Activated T-helper 1 cell treated with anti-CD3 and anti-CD28 coated beads, Interleukin-12 subunit alpha, Interleukin-12 subunit beta, Interleukin-2, Interleukin-4 antibody, amounts not matched to agents 30 ng/mL and 10 ng/mL and 1 ng/mL, durations not matched to agents 14 hours and 24 hours and 36 hours (primary cell): ENCODE data around the gene ST3GAL5. TPM values are rescaled to one million over a fixed set of nuclear protein-coding genes. Genes with fewer than 3 reads are reported as not detected.

Experiments used
- DNase-seq: peaks from one replicate; pipeline ENCODE4 v3.0.0; 2021; ENCODE audit warnings: low spot score
- H3K27ac Mint-ChIP-seq: one replicate; pipeline ENCODE4 v1.8.0; 2021; ENCODE audit warnings: mild to moderate bottlenecking, mixed read lengths
- H3K27me3 Mint-ChIP-seq: one replicate; pipeline ENCODE4 v1.8.0; 2022; ENCODE audit warnings: mild to moderate bottlenecking, moderate library complexity, mixed read lengths; ENCODE audit not compliant: insufficient read depth
- H3K36me3 Mint-ChIP-seq: one replicate; pipeline ENCODE4 v1.8.0; 2021; ENCODE audit warnings: low read depth, mixed read lengths
- H3K4me1 Mint-ChIP-seq: one replicate; pipeline ENCODE4 v1.8.0; 2021; ENCODE audit warnings: low read depth, mixed read lengths
- H3K4me3 Mint-ChIP-seq: one replicate; pipeline ENCODE4 v1.8.0; 2021; ENCODE audit warnings: mild to moderate bottlenecking, moderate library complexity, mixed read lengths
- H3K9me3 Mint-ChIP-seq: one replicate; pipeline ENCODE4 v1.8.0; 2021; ENCODE audit warnings: mixed read lengths
- intact Hi-C: fragments of 100-400 bp; cut with micrococcal nuclease; formaldehyde crosslinking; loops from one replicate; pipeline ENCODE4 v1.15.1; 2024
- total RNA-seq: library from RNA; stranded (reverse); gene quantifications from 2 replicates; pipeline ENCODE4 v1.2.3, GENCODE V29; 2022

Gene ST3GAL5
- total RNA-seq, 1 donor from 2014 or later: 18.9 TPM

DNA sequence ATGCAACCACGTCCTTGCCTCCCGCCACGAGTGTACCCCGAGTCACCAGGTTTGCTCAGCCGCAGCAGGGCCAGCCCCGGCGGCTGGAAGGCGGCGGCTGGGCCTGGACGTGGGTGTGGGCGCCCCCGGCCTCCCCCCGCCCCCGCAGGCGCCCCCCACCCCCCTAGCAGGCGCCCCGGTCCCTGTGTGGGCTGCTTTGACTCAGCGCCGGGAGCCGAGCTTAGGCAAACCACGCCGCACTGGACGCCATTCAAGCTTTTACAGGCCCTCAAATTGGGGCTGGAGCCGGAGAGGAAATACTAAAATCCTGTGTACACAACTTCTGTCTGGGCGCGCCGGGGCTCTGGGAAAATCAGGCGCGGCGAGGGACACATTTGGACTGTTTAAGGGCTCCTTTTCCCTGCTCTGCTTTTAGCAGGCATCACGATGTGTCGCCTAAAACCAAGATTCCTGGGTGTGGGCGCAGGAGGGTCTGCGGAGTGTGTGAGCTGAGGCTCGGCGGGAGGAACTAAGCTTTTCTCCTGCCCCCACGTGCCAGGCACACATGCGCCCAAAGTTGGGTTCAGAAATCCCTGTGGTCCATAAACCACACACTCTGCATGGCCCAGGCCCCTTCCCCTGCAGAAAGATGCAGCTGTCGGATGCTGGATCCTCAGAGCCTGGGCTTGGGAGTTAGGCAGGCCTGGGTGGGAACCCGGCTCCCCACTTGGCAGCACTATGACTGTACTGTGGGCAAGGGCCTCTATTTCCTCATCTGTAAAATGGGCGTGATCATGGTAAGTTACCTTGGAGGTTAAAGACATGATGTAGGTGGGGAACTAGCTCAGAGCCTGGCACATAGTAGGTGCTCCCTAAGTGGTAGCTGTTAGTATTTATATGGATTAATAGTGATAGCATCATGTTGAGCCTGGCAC, 77.4 kb downstream of the ST3GAL5 start:
- H3K27ac Mint-ChIP-seq: no peak overlapping the region
- peaks cover 8% of the 10 kb centered on the region for H3K4me1 Mint-ChIP-seq
- peaks cover 27% of the 10 kb centered on the region for H3K27me3 Mint-ChIP-seq
- no peak overlapping the region for H3K4me3 Mint-ChIP-seq
- no peaks in the 10 kb centered on the region for H3K9me3 Mint-ChIP-seq
- no peak for DNase-seq
- no peaks in the 10 kb centered on the region for H3K36me3 Mint-ChIP-seq
- intact Hi-C loops: no loop called here

- H3K9me3 Mint-ChIP-seq: no peaks in the 10 kb centered on the region
- intact Hi-C loops: no loop called here
- H3K27ac Mint-ChIP-seq: no peak overlapping the region
- H3K36me3 Mint-ChIP-seq: no peaks in the 10 kb centered on the region
- no peak for DNase-seq
- peaks cover 8% of the 10 kb centered on the region for H3K4me1 Mint-ChIP-seq
- H3K4me3 Mint-ChIP-seq: no peak overlapping the region
- peaks cover 23% of the 10 kb centered on the region for H3K27me3 Mint-ChIP-seq
These were observed 78.2 kb downstream of the ST3GAL5 start for GRCh38 chr2:85810371-85811179.

DNA sequence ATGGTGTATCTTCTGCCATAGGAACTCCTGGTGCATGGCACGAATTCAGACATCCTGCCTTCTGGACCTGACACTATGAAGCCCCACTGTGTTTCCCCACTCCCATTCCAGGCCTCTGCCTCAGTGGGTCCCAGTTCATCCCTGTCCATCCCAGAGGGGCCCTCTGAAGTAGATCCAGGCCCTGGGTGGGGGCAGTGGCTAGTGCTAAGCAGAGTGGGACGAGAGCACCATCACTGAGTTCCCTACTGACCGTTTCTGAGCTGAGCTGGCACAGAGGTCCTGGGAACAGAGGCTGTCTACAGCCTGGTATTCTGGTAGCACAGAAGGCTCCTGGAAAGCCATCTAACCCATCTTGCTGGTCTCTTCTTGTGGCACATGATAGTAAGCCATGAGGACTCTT, 81.0 kb downstream of the ST3GAL5 start:
- peaks cover 18% of the 10 kb centered on the region for H3K27me3 Mint-ChIP-seq
- H3K9me3 Mint-ChIP-seq: no peaks in the 10 kb centered on the region
- intact Hi-C loops: no loop called here
- H3K27ac Mint-ChIP-seq: no peak overlapping the region
- no peak for DNase-seq
- peaks cover 13% of the 10 kb centered on the region for H3K4me1 Mint-ChIP-seq
- no peaks in the 10 kb centered on the region for H3K36me3 Mint-ChIP-seq
- H3K4me3 Mint-ChIP-seq: no peak overlapping the region

GRCh38 chr2:85806358-85807118, 82.3 kb downstream of the ST3GAL5 start:
- intact Hi-C loops: no loop called here
- no peak for DNase-seq
- Mint-ChIP-seq H3K27me3 (peaks cover 18% of the 10 kb centered on the region), H3K36me3 (no peaks in the 10 kb centered on the region), H3K27ac (no peak overlapping the region), H3K9me3 (no peaks in the 10 kb centered on the region), H3K4me3 (no peak overlapping the region), H3K4me1 (peaks cover 13% of the 10 kb centered on the region)

DNA sequence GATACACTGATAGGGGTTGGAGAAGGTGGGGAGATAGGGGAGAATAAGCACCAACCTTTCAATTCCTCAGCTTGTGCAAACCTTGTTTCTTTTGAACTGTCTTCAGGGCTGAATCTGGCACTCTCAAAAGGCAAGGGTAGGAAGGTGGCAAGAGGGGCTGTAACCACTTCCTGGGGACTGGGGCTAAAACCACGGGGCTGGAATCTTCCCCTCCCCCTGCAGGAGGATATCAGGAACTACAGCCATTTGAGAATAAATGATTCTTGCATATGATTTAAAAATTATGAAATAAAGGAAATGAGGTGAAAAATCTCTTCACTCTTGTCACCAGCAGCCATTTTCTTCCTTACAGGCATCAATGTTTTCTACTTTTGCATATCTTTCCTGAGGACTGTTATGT, 84.2 kb downstream of the ST3GAL5 start:
- Mint-ChIP-seq H3K27ac (no peak overlapping the region), H3K27me3 (peaks cover 15% of the 10 kb centered on the region), H3K4me3 (no peak overlapping the region), H3K4me1 (peaks cover 13% of the 10 kb centered on the region), H3K9me3 (peaks cover 5% of the 10 kb centered on the region), H3K36me3 (no peaks in the 10 kb centered on the region)
- intact Hi-C loops: loop anchor here (1.0 to 2.0 kb wide), 3 partner anchors 54 to 126 kb away; no protein-coding TSS in a partner anchor
- DNase-seq: peak; percentile 10

- DNase-seq: no peak
- peaks cover 5% of the 10 kb centered on the region for H3K9me3 Mint-ChIP-seq
- no peak overlapping the region for H3K27ac Mint-ChIP-seq
- peaks cover 10% of the 10 kb centered on the region for H3K27me3 Mint-ChIP-seq
- H3K36me3 Mint-ChIP-seq: no peaks in the 10 kb centered on the region
- intact Hi-C loops: loop anchor here (1.0 to 2.0 kb wide), 3 partner anchors 54 to 125 kb away; no protein-coding TSS in a partner anchor
- H3K4me3 Mint-ChIP-seq: no peak overlapping the region
- H3K4me1 Mint-ChIP-seq: peaks cover 13% of the 10 kb centered on the region
These were observed 84.9 kb downstream of the ST3GAL5 start for GRCh38 chr2:85803704-85804425.

DNA sequence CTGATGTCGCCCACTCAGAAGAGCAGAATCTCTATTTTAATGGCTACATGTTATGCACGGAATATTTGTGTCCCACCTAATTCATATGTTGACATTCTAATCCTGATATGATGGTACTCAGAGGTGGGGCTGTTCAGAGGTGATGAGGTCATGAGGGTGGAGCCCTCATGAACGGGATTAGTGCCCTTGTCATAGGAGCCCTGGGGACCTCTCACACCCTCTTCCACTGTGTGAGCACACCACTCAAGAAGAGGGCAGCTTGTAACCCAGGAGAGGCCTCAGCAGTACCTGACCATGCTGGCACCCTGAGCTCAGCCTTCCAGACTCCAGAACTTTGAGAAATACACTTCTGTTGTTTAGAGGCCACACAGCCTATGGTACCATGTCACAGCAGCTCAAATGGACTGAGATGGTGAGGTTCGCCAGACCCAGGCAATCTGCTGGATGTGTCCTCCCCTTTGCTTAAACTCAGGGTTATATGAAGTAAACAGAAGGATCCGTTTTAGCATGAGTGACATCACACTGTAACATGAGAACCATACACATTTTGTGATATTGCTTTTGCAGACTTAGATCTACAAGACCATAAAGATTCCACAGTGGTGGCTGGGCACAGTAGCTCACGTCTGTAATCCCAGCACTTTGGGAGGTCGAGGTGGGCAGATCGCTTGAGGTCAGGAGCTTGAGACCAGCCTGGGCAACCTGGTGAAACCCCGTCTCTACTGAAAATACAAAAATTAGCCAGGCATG, 86.3 kb downstream of the ST3GAL5 start:
- no peak for DNase-seq
- intact Hi-C loops: no loop called here
- H3K27ac Mint-ChIP-seq: no peak overlapping the region
- no peak overlapping the region for H3K4me3 Mint-ChIP-seq
- H3K36me3 Mint-ChIP-seq: no peaks in the 10 kb centered on the region
- H3K4me1 Mint-ChIP-seq: peaks cover 13% of the 10 kb centered on the region
- H3K27me3 Mint-ChIP-seq: peaks cover 12% of the 10 kb centered on the region
- H3K9me3 Mint-ChIP-seq: peaks cover 5% of the 10 kb centered on the region

- Mint-ChIP-seq H3K27ac (no peak overlapping the region), H3K4me1 (peaks cover 13% of the 10 kb centered on the region), H3K4me3 (no peak overlapping the region), H3K9me3 (peaks cover 5% of the 10 kb centered on the region), H3K27me3 (peaks cover 13% of the 10 kb centered on the region), H3K36me3 (no peaks in the 10 kb centered on the region)
- intact Hi-C loops: no loop called here
- DNase-seq: no peak
These were observed 86.9 kb downstream of the ST3GAL5 start for GRCh38 chr2:85801871-85802270.

DNA sequence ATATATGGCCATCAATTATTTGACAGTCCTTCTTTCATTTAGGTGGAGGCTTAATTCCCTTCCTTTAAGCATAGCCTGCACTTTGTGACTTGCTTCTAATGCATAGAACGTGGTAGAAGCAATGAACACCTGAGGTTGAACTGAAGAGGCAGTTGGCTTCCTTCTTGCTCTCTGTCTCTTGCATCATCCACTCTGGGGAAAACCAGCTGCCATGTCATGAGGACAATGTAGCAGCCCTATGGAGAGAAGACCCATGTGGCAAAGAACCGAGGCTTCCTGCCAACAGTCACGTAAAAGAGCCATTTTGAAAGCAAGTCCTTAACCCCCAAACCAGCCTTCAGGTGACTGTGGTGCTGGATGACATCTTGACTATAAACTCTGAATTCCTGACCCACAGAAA, 88.2 kb downstream of the ST3GAL5 start:
- no peak overlapping the region for H3K27ac Mint-ChIP-seq
- intact Hi-C loops: no loop called here
- DNase-seq: no peak

DNA sequence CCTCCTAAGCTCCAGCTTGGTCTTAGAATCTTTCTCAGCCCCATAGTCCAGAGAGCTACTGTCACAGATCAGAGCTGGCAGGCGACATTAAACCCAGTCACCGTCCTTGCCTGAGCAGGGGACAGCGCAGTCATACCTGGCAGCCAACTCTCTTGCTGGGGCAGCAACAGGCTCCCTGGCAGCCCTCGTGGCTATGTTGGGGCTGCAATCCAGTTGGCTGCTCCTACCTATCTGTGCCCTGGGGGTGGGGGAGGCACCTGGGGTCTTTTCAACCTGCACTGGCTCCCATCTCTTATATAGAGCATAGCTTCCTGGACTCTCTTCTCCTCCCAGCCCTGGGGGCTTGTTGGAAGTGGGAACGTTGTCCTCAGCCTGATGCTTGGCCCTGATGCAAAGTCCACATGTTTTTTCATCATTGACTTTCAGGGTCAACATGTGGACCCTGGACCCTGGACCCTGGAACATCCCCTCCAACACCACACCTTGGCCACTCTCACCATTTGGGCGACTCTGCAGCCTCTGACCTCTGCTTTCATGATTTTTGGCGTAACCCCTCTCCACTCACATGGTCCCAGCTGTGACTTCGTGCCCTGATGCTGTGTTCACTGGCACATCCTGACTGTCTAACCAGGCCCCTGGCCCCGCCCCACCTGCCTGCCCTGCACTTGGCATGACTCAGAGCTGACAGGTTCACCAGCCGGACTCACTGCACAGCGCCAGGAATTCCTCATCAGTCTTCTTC, 89.4 kb downstream of the ST3GAL5 start:
- no peak overlapping the region for H3K4me3 Mint-ChIP-seq
- no peak for DNase-seq
- H3K27ac Mint-ChIP-seq: no peak overlapping the region
- intact Hi-C loops: no loop called here
- peaks cover 7% of the 10 kb centered on the region for H3K4me1 Mint-ChIP-seq
- H3K27me3 Mint-ChIP-seq: peaks cover 8% of the 10 kb centered on the region
- no peaks in the 10 kb centered on the region for H3K36me3 Mint-ChIP-seq
- peaks cover 5% of the 10 kb centered on the region for H3K9me3 Mint-ChIP-seq

More for the DNA sequence above, 88.2 kb downstream of the ST3GAL5 start:
- H3K4me1 Mint-ChIP-seq: peaks cover 13% of the 10 kb centered on the region
- H3K27me3 Mint-ChIP-seq: peaks cover 8% of the 10 kb centered on the region
- no peaks in the 10 kb centered on the region for H3K36me3 Mint-ChIP-seq
- no peak overlapping the region for H3K4me3 Mint-ChIP-seq
- peaks cover 5% of the 10 kb centered on the region for H3K9me3 Mint-ChIP-seq

- Mint-ChIP-seq H3K27me3 (peaks cover 10% of the 10 kb centered on the region), H3K36me3 (no peaks in the 10 kb centered on the region), H3K4me1 (no peaks in the 10 kb centered on the region), H3K27ac (no peak overlapping the region), H3K9me3 (peaks cover 5% of the 10 kb centered on the region), H3K4me3 (no peak overlapping the region)
- intact Hi-C loops: no loop called here
- DNase-seq: no peak
These were observed 90.9 kb downstream of the ST3GAL5 start for GRCh38 chr2:85797921-85798320.
